Hypothalamus (tissue), 51 donors: Measurements from ENCODE around the gene TOP3B.

Experiments used
- DNase-seq, 51 donors: peaks; one replicate each; lab custom pipeline; 2025; lab: John Stamatoyannopoulos, UW

Gene TOP3B

DNA sequence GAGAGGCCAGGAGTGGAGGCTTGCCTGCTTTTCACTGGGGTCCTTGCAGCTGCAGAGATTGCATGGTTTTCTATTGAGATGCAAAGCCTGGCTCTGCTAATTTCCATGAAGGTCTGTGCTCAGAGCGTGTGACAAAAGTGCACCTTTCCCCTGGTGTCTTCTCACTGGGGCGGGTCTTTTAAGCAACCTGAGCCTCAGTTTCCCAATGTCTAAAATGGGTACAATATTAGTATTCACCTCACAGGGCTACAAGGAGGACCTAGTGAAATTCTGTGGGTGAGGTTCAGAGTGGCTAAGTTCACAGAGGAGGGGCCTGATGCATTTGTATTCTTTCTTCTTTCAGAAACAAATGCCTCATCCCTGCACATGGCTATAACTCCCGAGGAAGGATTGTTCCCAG, 50.2 kb downstream of the TOP3B start:
- no peak for DNase-seq

DNA sequence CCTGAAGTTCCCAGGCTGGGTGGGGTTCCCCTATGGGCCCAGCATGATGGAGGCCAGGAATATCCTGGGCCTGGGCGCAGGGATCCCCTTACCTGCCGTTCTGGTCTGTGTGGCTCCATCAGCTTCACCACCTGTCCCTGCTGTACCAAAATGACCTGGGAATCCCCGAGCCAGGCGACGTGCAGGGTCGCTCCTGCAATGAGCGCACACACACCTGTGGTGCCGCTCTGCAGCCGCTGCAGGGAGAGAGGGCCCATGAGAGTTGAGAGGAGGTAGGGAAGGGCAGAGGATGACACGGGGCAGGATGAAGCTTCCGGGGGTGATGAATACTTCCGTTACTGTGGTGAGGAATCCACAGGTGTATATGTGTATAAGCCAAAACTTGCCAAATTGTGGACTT, 51.5 kb downstream of the TOP3B start:
- DNase-seq, result no peak

DNA sequence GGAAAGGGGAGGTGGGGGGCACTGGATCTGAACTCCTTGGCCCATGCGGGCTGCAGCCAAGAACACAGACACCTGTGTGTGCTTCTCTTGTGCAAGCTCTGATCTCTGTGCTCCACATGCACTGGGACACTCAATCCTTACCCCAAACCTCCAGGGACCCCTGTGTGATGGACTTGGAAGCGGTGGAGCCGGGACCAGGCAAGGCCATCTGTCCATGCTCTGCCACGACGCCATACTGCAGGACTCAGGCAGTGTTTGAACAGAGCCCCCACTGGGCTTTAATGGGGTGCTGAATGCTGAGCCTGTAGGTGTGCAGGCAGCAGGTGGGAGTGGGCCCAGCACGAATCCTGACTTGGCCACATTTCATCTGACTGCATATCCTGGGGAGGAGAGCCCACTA, 53.3 kb downstream of the TOP3B start:
- DNase-seq, result no peak

GRCh38 chr22:21928048-21928447, 54.5 kb downstream of the TOP3B start:
- DNase-seq, result no peak

- DNase-seq, result peak in 4 of 51 donors; percentile 28 to 51 (median 30)
Measured at GRCh38 chr22:21927174-21927823, 55.3 kb downstream of the TOP3B start.

DNA sequence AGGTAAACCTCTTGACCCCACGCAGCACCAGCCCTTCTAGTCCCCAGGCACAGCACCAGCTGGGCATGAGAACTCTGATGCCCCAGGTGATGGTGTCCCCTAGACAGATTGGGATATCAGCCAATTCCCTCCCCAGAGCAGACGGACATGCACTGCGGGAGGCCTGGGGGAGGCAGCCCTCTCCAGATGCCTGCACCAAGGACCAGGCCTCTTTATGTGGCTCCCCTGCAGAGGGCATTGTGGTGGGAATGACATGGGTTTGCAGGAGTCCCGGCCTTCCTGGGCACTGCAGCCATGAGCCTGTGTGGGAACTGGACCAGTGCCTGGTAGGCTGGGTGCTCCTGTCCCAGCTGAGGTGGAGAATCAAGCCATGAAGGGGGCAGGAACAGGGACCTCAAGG, 55.9 kb downstream of the TOP3B start:
- no peak for DNase-seq

DNA sequence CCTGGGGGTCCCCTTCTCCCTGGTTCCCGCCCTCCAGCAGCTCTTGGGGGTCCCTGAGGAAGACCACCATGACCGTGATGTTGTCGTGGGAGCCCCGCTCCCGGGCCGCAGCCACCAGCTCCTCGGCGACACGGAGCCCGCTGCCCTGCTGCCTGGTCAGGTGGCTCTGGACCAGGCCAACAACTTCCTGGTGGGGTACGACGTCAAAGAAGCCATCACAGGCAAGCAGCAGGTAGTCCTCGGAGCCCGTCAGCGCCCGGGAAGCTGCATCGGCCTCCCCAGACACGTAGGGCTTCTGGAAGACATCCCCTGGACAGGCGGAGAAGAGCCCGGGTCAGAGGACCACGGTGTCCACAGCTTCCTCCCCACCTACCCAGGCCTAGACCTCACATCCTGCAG, 59.4 kb downstream of the TOP3B start:
- no peak for DNase-seq

DNA sequence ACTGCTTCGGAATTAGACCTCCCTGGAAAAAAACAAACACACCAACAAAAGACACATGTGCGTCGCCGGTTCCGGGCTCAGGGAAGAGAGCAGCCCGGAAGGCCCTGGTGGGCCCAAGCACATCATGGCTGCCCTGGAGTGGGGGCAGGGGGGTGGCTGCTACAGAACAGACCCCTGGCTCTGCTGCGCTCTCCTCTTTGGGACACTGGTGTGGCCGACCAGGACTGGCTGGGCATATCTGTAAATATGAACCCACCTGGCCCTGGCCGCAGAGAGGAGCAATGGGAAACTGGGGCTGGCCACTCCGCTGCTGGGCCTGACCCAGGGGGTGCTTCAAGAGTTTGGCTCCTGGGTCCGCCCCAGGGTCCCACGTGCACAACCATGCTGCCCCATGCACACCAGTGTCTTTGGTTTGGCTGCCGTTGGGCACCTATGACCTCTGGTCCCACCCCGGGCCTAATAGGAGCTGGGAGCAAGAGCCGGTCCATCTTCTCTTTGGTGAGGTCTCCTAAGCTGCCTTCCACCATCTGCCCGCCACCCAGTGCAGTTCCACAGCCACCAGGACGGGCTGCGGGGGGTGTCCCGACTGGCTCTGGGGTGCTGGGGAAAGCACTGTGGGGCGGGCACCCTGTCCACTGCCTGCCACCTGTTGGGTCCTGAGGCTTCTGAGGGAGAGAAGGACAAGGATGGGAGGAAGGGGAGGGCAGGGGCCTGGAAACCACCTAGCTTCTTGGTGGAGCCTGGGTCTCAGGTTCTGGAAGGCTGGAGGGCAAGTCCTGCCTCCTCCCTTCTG, 60.0 kb downstream of the TOP3B start:
- no peak for DNase-seq

GRCh38 chr22:21921729-21922128, 60.9 kb downstream of the TOP3B start:
- peak in 1 of 51 donors; percentile 18 for DNase-seq

GRCh38 chr22:21921184-21921721, 61.3 kb downstream of the TOP3B start:
- DNase-seq, result no peak

DNA sequence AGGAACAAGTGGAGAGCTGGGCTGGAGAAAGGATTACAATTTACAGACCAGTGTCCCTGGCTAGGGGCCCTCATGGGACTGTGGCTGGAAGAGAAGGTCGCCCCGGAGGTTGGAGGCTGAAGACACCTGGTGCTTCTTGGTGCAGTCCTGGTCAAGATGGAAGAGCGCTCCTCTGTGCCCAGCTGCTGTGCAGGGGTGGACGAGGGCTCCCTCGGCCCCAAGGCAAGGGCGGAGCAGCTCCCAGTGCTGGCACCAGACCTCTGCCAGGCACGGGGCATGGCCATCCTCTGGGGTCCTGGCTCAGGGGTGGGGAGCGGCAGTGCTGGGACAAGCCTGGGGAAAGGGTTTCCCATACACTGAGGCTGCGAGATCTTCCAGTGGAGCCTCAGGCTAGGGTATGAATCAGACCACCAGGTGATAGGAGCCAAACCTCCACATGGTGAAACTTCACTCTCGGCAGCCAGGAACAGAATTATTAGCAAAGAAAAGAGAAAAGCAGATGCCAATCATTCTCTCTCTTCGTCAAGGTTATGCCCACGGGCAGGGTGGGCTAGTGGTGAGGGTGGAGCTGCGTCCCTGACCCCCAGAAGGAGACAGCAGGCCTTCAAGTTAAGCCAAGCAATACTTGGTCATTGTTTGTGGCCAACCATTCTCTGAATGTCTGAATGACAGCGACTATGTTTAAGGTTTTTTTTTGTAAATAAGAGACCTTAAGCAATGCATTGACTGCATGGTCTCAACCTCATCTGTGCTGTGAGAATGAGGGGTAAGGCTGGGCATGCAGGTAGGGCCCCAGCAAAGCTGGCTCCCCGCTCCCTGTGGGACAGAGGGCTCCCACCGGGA, 62.0 kb downstream of the TOP3B start:
- DNase-seq, result no peak

- peak in 2 of 51 donors; percentile 25 to 41 for DNase-seq
Measured at GRCh38 chr22:21919526-21920307, 62.9 kb downstream of the TOP3B start.

DNA sequence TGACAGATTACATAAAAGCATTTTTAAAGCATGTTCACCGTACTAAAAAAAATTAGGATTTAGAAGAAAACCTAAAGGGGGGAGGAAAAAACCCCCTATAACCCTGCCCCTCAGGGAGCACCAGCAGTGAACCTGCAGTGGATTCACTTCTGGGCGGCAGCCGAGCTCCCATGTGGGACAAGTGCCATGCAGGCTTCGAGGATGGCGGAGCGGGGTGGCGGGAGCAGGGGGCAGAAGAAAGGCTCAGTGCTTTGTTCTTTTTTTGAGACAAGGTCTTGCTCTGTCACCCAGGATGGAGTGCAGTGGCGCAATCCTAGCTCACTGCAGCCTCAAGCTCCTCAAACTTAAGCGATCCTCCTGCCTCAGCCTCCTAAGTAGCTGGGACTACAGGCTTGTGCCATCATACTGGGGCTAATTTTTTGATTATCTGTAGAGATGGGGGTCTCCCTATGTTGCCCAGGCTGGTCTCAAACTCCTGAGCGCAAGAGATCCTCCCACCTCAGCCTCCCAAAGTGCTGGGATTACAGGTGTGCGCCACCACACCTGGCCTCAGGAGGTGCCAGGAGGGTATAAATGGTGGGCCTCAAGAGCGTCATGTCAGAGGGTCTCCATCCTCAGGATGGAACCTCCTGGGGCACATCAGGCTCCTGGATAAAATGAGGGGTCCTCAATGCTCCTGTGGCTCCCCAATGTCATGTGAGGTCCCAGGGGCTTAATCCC, 64.0 kb downstream of the TOP3B start:
- DNase-seq, result no peak

GRCh38 chr22:21917959-21918261, 64.7 kb downstream of the TOP3B start:
- DNase-seq, result no peak

DNA sequence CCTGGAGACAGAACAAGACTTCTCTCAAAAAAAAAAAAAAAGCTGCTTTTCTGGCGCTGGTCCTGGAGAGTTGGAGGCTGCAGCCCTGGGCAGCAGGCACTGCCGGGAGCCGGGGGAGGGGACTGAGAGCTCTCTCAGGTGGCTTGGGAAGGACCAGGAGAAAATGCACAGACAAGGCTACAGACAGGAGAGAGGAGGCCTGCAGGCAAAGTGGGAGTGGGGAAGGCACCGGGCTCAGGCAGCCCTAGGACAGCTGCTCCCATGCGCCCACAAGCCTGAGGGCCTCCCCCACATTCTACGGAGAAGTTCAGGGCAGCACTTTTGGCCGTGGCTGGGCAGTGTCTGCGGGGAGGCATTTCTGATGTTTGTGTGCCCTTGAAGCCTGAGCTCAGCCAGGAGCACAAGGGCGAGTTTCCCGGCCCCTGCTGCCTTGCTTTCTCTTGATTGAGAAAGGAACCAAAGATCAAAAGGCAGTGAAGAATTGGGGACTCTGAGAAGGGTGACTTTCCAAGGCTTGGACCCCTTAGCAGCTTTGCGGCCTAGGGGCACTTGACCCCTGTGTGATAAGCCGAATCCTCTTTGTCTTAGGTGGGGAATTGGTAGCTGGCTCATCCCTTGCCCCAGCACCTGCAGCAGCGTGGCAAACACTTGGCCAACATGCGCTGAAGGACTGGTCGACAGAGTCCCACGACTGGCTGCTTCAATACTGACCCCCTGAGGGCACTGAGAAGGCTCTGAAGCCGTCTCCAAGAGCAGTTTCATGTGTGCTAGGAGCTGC, 65.2 kb downstream of the TOP3B start:
- DNase-seq, result peak in 16 of 51 donors; percentile 4 to 50 (median 28)

GRCh38 chr22:21916309-21916918, 66.2 kb downstream of the TOP3B start:
- DNase-seq, result no peak

- DNase-seq, result no peak
Measured at GRCh38 chr22:21915624-21916308, 66.8 kb downstream of the TOP3B start.
